GM19025 (cell line): Measurements from ENCODE around the gene NAALADL2.

Source experiments
- ATAC-seq: cut with Tn5 transposase; IDR thresholded peaks from one replicate; pipeline ENCODE4 v1.9.1; 2021; ENCODE audit warnings: mild to moderate bottlenecking, low read depth, moderate library complexity; ENCODE audit not compliant: unreplicated experiment

Gene NAALADL2

GRCh38 chr3:174959556-174960065 lies 100.5 kb downstream of the NAALADL2 start:
- no peak for ATAC-seq

- no peak for ATAC-seq
Observed at GRCh38 chr3:174960898-174961297, 101.8 kb downstream of the NAALADL2 start.

- ATAC-seq = no peak
Observed at GRCh38 chr3:174973465-174973864, 114.3 kb downstream of the NAALADL2 start.

- ATAC-seq = no peak
Observed at GRCh38 chr3:174986685-174987084, 127.6 kb downstream of the NAALADL2 start.

GRCh38 chr3:175001091-175001490 lies 142.0 kb downstream of the NAALADL2 start:
- ATAC-seq = no peak

- no peak for ATAC-seq
Observed at GRCh38 chr3:175002732-175003143, 143.6 kb downstream of the NAALADL2 start.

- no peak for ATAC-seq
Observed at GRCh38 chr3:175003590-175003989, 144.5 kb downstream of the NAALADL2 start.

GRCh38 chr3:175005193-175005592 lies 146.1 kb downstream of the NAALADL2 start:
- no peak for ATAC-seq

- ATAC-seq = no peak
Observed at GRCh38 chr3:175005881-175006280, 146.7 kb downstream of the NAALADL2 start.

GRCh38 chr3:175007306-175007705 lies 148.2 kb downstream of the NAALADL2 start:
- ATAC-seq = no peak

- no peak for ATAC-seq
Observed at GRCh38 chr3:175009295-175009694, 150.2 kb downstream of the NAALADL2 start.

- no peak for ATAC-seq
Observed at GRCh38 chr3:175015056-175015635, 156.0 kb downstream of the NAALADL2 start.

- ATAC-seq = no peak
Observed at GRCh38 chr3:175018946-175019727, 160.0 kb downstream of the NAALADL2 start.

GRCh38 chr3:175020101-175020500 lies 161.0 kb downstream of the NAALADL2 start:
- ATAC-seq = no peak

- no peak for ATAC-seq
Observed at GRCh38 chr3:175029828-175030227, 170.7 kb downstream of the NAALADL2 start.

GRCh38 chr3:175039875-175040274 lies 180.7 kb downstream of the NAALADL2 start:
- ATAC-seq = no peak

- no peak for ATAC-seq
Observed at GRCh38 chr3:175041369-175041768, 182.2 kb downstream of the NAALADL2 start.

GRCh38 chr3:175046601-175047000 lies 187.5 kb downstream of the NAALADL2 start:
- no peak for ATAC-seq

GRCh38 chr3:175047786-175048185 lies 188.7 kb downstream of the NAALADL2 start:
- no peak for ATAC-seq

GRCh38 chr3:175057401-175057800 lies 198.3 kb downstream of the NAALADL2 start:
- ATAC-seq = no peak

GRCh38 chr3:175059788-175060187 lies 200.7 kb downstream of the NAALADL2 start:
- no peak for ATAC-seq

- ATAC-seq = no peak
Observed at GRCh38 chr3:175065497-175065896, 206.4 kb downstream of the NAALADL2 start.
